CD4-positive, alpha-beta T cell (primary cell): Measurements from ENCODE around the gene DZIP1. TPM values are rescaled to one million over a fixed set of nuclear protein-coding genes. Genes with fewer than 3 reads are reported as not detected.

Experiments
- ATAC-seq: fragments of 200-7000 bp; cut with Tn5 transposase; one replicate; pipeline ENCODE4 v1.10.0; 2022; ENCODE audit warnings: mild to moderate bottlenecking; ENCODE audit not compliant: poor library complexity
- CTCF ChIA-PET: fragments of 350-600 bp; sonication (Branson Sonifier 250); formaldehyde crosslinking; loops from one replicate; lab custom pipeline; 2021; ENCODE audit warnings: antibody characterized with exemption, inconsistent platforms; lab: Charles Lee
- POLR2A ChIA-PET: fragments of 350-600 bp; sonication (Branson Sonifier 250); formaldehyde crosslinking; loops from one replicate; lab custom pipeline; 2021; ENCODE audit warnings: antibody characterized with exemption, inconsistent platforms; lab: Charles Lee
- DNase-seq, 14 experiments: peaks; one replicate each; pipeline ENCODE4 v3.0.0-alpha.2; 2013 to 2020; ENCODE audit warnings: mixed read lengths in 2 of 14
- H3K27ac ChIP-seq, 2 donors: one replicate each; pipeline versions ENCODE4 v1.5.1 to v1.7.0; 2013; ENCODE audit warnings: low read length in 2 of 2, low read depth in 1 of 2, mild to moderate bottlenecking in 1 of 2
- H3K27me3 ChIP-seq, 2 experiments: 1 replicate in 1 of 2; 2 replicates in 1 of 2; pipeline versions ENCODE4 v1.6.1 to v1.7.0; 2013; ENCODE audit warnings: low read length in 2 of 2, control low read depth in 1 of 2, mild to moderate bottlenecking in 1 of 2, moderate library complexity in 1 of 2; ENCODE audit not compliant: insufficient read depth in 2 of 2, control insufficient read depth in 1 of 2
- H3K36me3 ChIP-seq: one replicate; pipeline ENCODE4 v1.6.1; 2013; ENCODE audit warnings: low read length, control low read depth; ENCODE audit not compliant: insufficient read depth
- H3K4me1 ChIP-seq: one replicate; pipeline ENCODE4 v1.6.1; 2013; ENCODE audit warnings: low read length, control low read depth; ENCODE audit not compliant: insufficient read depth
- H3K4me3 ChIP-seq: one replicate; pipeline ENCODE4 v1.5.1; 2013; ENCODE audit warnings: mild to moderate bottlenecking, low read length, moderate library complexity
- H3K9me3 ChIP-seq, 2 experiments: 1 replicate in 1 of 2; 2 replicates in 1 of 2; pipeline versions ENCODE4 v1.6.1 to v1.7.0; 2013; ENCODE audit warnings: low read length in 2 of 2, mild to moderate bottlenecking in 2 of 2, control low read depth in 1 of 2, moderate library complexity in 1 of 2; ENCODE audit not compliant: control insufficient read depth in 1 of 2, insufficient read depth in 1 of 2
- H3K27ac Mint-ChIP-seq: one replicate; pipeline ENCODE4 v1.8.0; 2020; ENCODE audit warnings: mixed read lengths
- H3K27me3 Mint-ChIP-seq: one replicate; pipeline ENCODE4 v1.8.0; 2021; ENCODE audit warnings: mixed read lengths
- H3K36me3 Mint-ChIP-seq: one replicate; pipeline ENCODE4 v1.8.0; 2021; ENCODE audit warnings: low read depth, mixed read lengths
- H3K4me1 Mint-ChIP-seq: one replicate; pipeline ENCODE4 v1.8.0; 2021; ENCODE audit warnings: low read depth, mixed read lengths
- H3K4me3 Mint-ChIP-seq: one replicate; pipeline ENCODE4 v1.8.0; 2020; ENCODE audit warnings: mild to moderate bottlenecking, mixed read lengths
- H3K9me3 Mint-ChIP-seq: one replicate; pipeline ENCODE4 v1.8.0; 2020; ENCODE audit warnings: mixed read lengths
- intact Hi-C, 2 experiments: fragments of 100-400 bp; cut with DNase I in 1 of 2; cut with micrococcal nuclease in 1 of 2; formaldehyde crosslinking; loops; one replicate each; pipeline versions ENCODE4 v1.15.1 to v1.9.0; 2023 to 2025; cut with DNase I, micrococcal nuclease
- total RNA-seq, 174 experiments: library from RNA in 2 of 174; stranded (reverse) in 2 of 174; gene quantifications; one replicate each; pipeline ENCODE4 v1.2.3 and lab custom pipeline; 2021 to 2026
- TF ChIP-seq, protein P1 (sequence below): fragments of 200-600 bp; IDR thresholded peaks from one replicate; pipeline ENCODE4 v1.8.0; 2022; ENCODE audit warnings: antibody characterized with exemption, mild to moderate bottlenecking

Gene DZIP1
- total RNA-seq, 2 experiments from 2014 or later = not detected

DNA sequence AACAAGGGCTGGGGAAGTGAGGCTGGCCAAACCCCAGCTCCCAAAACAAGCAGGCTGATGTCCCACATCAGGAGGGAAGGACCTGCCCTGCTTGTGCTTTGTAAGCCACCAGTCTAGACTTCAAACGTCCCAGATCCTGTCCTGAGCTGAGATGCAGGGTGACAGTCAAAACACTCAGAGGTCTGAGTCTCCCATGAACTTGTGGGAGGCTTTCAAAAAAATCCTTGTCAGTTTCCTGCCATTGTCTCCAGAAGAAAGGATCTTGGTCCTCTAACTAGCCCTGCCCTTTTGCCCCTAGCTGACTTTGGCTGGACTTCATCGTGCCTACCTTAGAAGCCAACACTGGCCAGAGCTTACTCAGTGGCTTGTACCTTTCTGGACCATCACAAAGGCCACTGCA lies 43.3 kb downstream of the DZIP1 start:
- Mint-ChIP-seq H3K9me3 (no peaks in the 10 kb centered on the region), H3K27me3 (peaks cover 23% of the 10 kb centered on the region), H3K27ac (no peak overlapping the region), H3K4me3 (no peak overlapping the region), H3K36me3 (no peaks in the 10 kb centered on the region), H3K4me1 (no peaks in the 10 kb centered on the region)
- Histone ChIP-seq H3K9me3 (no peaks in the 10 kb centered on the region), H3K27me3 (peaks cover 6 to 17% of the 10 kb centered on the region in 2 experiments), H3K36me3 (no peaks in the 10 kb centered on the region), H3K27ac (no peak overlapping the region), H3K4me3 (no peak overlapping the region), H3K4me1 (no peaks in the 10 kb centered on the region)
- POLR2A ChIA-PET = no interaction called here
- DNase-seq = no peak
- intact Hi-C loops = no loop called here
- ATAC-seq = no peak
- CTCF ChIA-PET = no interaction called here
- TF ChIP-seq, protein P1, sequence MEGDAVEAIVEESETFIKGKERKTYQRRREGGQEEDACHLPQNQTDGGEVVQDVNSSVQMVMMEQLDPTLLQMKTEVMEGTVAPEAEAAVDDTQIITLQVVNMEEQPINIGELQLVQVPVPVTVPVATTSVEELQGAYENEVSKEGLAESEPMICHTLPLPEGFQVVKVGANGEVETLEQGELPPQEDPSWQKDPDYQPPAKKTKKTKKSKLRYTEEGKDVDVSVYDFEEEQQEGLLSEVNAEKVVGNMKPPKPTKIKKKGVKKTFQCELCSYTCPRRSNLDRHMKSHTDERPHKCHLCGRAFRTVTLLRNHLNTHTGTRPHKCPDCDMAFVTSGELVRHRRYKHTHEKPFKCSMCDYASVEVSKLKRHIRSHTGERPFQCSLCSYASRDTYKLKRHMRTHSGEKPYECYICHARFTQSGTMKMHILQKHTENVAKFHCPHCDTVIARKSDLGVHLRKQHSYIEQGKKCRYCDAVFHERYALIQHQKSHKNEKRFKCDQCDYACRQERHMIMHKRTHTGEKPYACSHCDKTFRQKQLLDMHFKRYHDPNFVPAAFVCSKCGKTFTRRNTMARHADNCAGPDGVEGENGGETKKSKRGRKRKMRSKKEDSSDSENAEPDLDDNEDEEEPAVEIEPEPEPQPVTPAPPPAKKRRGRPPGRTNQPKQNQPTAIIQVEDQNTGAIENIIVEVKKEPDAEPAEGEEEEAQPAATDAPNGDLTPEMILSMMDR = no peak

DNA sequence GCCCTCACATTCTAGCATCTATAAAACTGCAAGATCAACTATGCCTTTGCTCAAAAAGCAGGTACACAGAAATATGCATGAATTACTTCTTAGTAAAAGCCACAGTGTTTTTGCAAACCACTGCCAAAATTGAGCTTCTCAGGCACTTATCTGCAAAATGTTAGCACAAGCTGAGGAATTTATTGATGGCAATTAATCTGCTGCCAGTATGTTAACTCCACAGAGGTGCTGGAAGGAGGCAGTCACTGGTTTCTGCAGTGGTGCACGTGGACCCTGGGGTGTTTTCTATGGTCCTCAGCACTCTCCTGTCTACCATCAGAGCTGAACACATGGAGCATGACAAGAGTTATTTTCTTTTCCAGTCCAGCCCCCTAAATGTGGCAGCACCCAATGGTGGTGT lies 47.8 kb downstream of the DZIP1 start:
- Histone ChIP-seq H3K27me3 (peaks cover 6 to 11% of the 10 kb centered on the region in 2 experiments), H3K9me3 (no peaks in the 10 kb centered on the region), H3K4me1 (no peaks in the 10 kb centered on the region), H3K27ac (no peak overlapping the region), H3K4me3 (no peak overlapping the region), H3K36me3 (no peaks in the 10 kb centered on the region)
- POLR2A ChIA-PET = no interaction called here
- intact Hi-C loops = no loop called here
- TF ChIP-seq, protein P1 = no peak
- CTCF ChIA-PET = no interaction called here
- no peak overlapping the region for H3K4me3 Mint-ChIP-seq
- H3K36me3 Mint-ChIP-seq = no peaks in the 10 kb centered on the region
- H3K9me3 Mint-ChIP-seq = no peaks in the 10 kb centered on the region
- no peaks in the 10 kb centered on the region for H3K4me1 Mint-ChIP-seq
- H3K27me3 Mint-ChIP-seq = peaks cover 13% of the 10 kb centered on the region
- ATAC-seq (no peak), DNase-seq (no peak)
- no peak overlapping the region for H3K27ac Mint-ChIP-seq

DNA sequence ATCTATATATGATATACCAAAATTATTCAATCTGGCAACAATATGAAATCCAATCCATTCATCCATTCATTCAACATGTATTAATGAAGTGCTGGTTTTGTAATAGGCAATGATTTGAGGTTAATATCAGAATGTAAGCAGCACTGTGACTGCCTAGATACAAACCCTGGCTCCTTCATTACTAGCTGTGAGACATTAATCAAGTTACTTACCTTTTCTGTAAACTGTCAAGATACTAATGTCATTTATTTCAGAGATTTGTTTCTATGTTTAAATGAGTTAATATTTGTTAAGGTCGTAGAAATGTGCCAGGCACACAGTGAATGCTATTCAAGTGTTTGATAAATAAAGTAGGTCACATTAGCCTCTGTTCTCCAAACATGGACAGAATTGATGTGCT lies 51.0 kb downstream of the DZIP1 start:
- Mint-ChIP-seq H3K4me3 (no peak overlapping the region), H3K27ac (no peak overlapping the region), H3K27me3 (peaks cover 11% of the 10 kb centered on the region), H3K36me3 (no peaks in the 10 kb centered on the region), H3K4me1 (no peaks in the 10 kb centered on the region), H3K9me3 (no peaks in the 10 kb centered on the region)
- Histone ChIP-seq H3K4me1 (no peaks in the 10 kb centered on the region), H3K27ac (no peak overlapping the region), H3K27me3 (peaks cover 0 to 11% of the 10 kb centered on the region in 2 experiments), H3K36me3 (no peaks in the 10 kb centered on the region), H3K4me3 (no peak overlapping the region), H3K9me3 (no peaks in the 10 kb centered on the region)
- TF ChIP-seq, protein P1 = no peak
- ChIA-PET CTCF (interaction anchor here (1.7 kb wide), 1 partner anchor 19 kb away, joined by 4 read pairs; no protein-coding TSS in a partner anchor), POLR2A (no interaction called here)
- ATAC-seq (no peak), DNase-seq (no peak)
- intact Hi-C loops = no loop called here
